ENCODE measurements around the gene JAM3. TPM values are rescaled to one million over a fixed set of nuclear protein-coding genes. Genes with fewer than 3 reads are reported as not detected.

Gene JAM3
- total RNA-seq, 1 experiment from 2014 or later: 36.5 TPM

DNA sequence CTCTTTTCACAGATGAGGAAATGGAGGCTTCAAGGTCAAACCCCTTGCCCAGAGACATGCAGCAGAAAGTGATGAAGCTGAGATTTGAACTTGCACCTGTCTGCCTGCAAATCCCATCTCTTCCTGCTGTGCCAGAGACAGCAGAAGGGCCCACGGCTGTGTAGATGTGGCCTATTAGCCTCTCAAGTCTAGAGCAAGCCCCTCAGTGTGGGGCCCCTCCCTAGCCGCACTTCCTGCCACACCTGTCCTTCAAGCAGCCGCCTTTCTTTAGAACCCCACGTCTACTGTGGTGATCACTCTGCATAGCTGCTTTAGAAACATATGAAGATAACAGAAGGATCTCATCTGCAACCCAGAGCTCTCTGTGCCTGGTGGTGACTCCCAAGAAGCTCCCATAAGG is 41.2 kb upstream of the JAM3 start:
- no peak for DNase-seq
- Histone ChIP-seq H3K9ac (ENCODE audit: extremely low read depth, insufficient read length, low read length) (no peak overlapping the region), H2AK5ac (ENCODE audit: insufficient read length, low read length) (no peak overlapping the region), H3K14ac (ENCODE audit: insufficient read depth, low read length) (no peak overlapping the region), H3K27me3 (ENCODE audit: insufficient read depth, low read length) (no peaks in the 10 kb centered on the region), H3K27ac (ENCODE audit: insufficient read length, low read depth, low read length) (no peak overlapping the region), H3K23me2 (ENCODE audit: insufficient read length, low read depth, low read length, poor library complexity, severe bottlenecking) (no peaks in the 10 kb centered on the region), H4K8ac (replicated peaks; ENCODE audit: insufficient read length, low read depth, low read length) (no peak overlapping the region), H3T11ph (ENCODE audit: low read length) (no peak overlapping the region), H3K79me2 (ENCODE audit: insufficient read depth, low read length) (no peaks in the 10 kb centered on the region), H4K5ac (ENCODE audit: insufficient read length, low read depth, low read length) (no peak overlapping the region), H2BK120ac (ENCODE audit: low read depth, low read length, poor library complexity, severe bottlenecking) (no peak overlapping the region), H3K56ac (ENCODE audit: insufficient read length, low read depth, low read length) (no peak overlapping the region), H2AFZ (ENCODE audit: low read length) (no peak overlapping the region), H3K18ac (ENCODE audit: insufficient read length, low read depth, low read length) (no peak overlapping the region), H4K20me1 (ENCODE audit: control insufficient read depth, insufficient read depth, insufficient read length) (no peaks in the 10 kb centered on the region), H3K79me1 (ENCODE audit: insufficient read depth, low read depth, low read length, poor library complexity, severe bottlenecking) (no peaks in the 10 kb centered on the region), H2BK20ac (ENCODE audit: low read depth, low read length, poor library complexity, severe bottlenecking) (no peak overlapping the region), H2BK15ac (ENCODE audit: low read depth, low read length) (no peak overlapping the region), H3K4me1 (ENCODE audit: insufficient read depth, low read length) (no peaks in the 10 kb centered on the region), H4K91ac (ENCODE audit: insufficient read length, low read depth, low read length) (no peak overlapping the region), H3K9me3 (ENCODE audit: control insufficient read depth, low read depth, low read length) (no peaks in the 10 kb centered on the region), H3K4me2 (ENCODE audit: insufficient read depth, insufficient read length, low read length) (no peak overlapping the region), H3K4ac (ENCODE audit: low read depth, low read length) (no peak overlapping the region), H2BK12ac (ENCODE audit: insufficient read length, low read depth, low read length) (no peak overlapping the region), H3K23ac (ENCODE audit: insufficient read length, low read depth, low read length) (no peak overlapping the region), H2BK5ac (ENCODE audit: insufficient read length, low read length) (no peak overlapping the region)
- H3K27ac Mint-ChIP-seq: peak overlapping the region in 1 of 3 experiments; percentile 56; a peak in 2 of 7 replicates
- WGBS (ENCODE audit: extremely low coverage, insufficient read length, low lambda C conversion rate): no CpG with 5 or more reads among the region's 4 CpGs
- no peaks in the 10 kb centered on the region for H3K36me3 Mint-ChIP-seq (ENCODE audit: insufficient read depth in 1 of 3, low read depth in 3 of 3)
- TF ChIP-seq, protein P1, sequence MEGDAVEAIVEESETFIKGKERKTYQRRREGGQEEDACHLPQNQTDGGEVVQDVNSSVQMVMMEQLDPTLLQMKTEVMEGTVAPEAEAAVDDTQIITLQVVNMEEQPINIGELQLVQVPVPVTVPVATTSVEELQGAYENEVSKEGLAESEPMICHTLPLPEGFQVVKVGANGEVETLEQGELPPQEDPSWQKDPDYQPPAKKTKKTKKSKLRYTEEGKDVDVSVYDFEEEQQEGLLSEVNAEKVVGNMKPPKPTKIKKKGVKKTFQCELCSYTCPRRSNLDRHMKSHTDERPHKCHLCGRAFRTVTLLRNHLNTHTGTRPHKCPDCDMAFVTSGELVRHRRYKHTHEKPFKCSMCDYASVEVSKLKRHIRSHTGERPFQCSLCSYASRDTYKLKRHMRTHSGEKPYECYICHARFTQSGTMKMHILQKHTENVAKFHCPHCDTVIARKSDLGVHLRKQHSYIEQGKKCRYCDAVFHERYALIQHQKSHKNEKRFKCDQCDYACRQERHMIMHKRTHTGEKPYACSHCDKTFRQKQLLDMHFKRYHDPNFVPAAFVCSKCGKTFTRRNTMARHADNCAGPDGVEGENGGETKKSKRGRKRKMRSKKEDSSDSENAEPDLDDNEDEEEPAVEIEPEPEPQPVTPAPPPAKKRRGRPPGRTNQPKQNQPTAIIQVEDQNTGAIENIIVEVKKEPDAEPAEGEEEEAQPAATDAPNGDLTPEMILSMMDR (conservative IDR thresholded peaks at IDR 0.05): no peak
- peaks cover 53% of the 10 kb centered on the region for H3K27me3 Mint-ChIP-seq (ENCODE audit: low read depth)
- H3K4me1 Mint-ChIP-seq: peaks cover 25 to 27% of the 10 kb centered on the region in 2 experiments
- H3K9me3 Mint-ChIP-seq: no peaks in the 10 kb centered on the region
- no peak overlapping the region for H3K4me3 Mint-ChIP-seq

Measured in H9 (cell line).